RKO (cell line): Measurements from ENCODE around the gene CD109.

Experiments used
- DNase-seq: peaks from one replicate; pipeline ENCODE4 v3.0.0-alpha.2; 2016; ENCODE audit warnings: low spot score

Gene CD109

DNA sequence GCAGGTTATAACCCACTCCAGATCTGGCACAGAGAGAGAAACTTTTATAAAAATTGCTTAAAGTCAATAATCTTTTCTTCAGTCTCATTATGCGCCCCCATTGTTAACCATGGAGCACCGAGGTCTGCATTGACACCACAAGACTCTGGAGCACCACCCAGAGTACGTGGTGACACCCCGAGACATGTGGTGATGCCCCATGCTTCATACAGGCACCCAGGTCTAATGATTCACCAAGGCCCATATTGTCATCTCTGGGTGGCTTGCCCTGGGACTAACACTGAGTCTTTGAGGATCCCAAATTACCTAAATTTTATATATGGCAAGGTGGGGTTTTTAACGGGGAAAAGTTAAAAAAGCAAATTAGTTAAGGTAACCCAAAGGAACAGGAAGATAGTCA is 31.1 kb downstream of the CD109 start:
- no peak for DNase-seq

DNA sequence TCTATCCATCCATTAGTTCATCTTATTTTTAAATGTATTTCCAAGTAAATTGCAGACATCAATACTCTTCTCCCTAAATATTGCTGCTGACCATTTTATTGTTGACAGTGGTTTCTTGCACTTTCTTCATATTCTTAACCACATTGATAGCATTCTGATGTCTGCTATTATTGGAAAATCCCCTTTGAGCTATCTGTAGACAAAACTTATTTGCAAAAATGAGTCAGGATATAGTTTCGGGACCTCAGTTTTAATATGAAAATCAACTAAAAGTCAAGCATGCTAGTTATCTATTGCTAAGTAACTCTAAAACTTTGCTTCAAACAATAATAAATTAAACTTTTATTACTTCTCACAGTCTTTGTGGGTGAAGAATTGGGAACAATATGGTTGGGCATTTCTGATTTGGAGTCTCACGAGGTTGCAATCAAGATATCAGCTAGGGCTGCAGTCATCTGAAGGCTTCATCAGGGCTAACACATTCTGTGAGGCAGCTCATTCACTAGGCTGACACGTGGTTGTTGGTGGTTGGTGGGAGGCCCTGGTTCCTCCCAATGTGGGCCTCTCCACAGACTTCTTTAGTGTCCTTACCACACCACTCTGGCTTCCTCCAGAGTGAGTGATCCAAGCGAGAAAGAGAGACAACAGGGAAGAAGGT is 32.7 kb downstream of the CD109 start:
- DNase-seq, result no peak

DNA sequence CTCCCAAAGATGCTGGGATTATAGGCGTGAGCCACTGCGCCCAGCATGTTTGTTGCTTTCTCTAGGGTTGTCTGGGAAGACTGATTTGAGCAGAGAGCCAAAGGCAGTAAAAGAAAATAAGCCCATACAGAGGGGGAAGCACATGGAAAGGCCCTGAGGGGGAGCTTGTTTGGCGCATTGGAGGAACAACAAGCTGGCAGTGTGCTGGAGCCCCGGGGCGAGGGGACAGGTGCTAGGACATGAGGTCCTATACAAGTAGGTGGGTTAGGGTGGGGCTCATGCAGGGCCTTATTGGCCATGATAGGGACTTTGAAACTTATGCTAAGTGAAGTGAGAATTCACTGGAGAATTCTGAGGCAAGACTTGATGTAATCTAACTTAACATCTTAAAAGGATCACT is 35.3 kb downstream of the CD109 start:
- no peak for DNase-seq

DNA sequence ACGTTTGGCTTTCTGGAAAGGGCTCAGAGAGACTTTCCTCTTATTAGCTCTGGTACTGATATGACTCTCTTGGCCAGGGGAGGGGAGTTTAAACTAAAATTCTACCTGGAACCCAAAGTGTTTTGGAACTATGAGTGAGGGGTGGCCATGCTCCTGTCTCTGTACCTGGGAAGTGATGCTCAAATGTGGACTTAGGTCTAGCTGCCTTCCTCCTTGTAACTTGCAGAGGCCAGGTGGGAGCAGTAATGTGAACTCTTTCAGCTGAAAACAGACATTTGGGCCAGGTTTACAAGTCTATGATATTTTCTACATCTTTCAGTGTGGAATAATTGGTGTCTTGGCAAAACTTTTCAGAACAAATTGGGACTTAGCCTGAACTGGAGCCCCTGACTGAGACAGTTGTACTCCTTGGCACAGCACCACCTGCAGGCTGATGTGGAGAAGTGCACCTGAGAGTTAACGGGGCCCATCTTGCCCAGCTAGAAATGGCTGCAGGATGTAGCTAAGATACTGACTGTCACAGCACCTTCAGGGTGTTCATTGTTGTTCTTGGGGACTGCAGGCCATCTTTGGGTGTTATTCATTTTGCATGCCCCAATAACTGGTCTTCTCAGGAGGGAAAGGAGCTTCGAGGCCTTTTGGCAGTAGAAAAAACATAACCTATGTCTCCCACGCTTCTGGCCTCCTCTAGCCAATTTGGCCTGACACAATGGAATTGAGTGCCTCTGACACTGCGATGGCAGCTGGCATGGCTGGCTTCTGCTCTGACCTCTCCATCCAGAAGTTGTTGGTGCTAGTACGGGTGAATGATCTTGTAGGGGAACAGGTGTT is 37.1 kb downstream of the CD109 start:
- peak; percentile 74 for DNase-seq

DNA sequence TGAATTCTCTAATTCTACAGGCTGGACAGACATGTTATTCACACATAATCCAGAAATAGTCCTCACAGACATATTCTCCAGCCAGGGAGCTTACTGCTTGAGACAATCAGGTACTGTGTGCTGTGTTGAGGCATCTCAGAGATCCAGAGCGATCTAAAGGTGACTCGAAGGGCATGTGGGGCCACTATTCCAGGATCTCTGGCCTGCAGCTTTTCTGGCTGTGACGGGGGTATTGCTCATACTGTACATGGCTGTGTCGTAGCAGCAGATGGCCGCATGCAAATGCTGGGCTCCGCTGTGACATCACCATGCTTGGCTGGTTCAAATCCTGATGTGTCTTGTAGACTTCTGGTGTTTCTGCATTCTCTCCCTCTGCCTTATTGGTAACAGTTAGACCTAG is 37.8 kb downstream of the CD109 start:
- DNase-seq, result peak; percentile 39

DNA sequence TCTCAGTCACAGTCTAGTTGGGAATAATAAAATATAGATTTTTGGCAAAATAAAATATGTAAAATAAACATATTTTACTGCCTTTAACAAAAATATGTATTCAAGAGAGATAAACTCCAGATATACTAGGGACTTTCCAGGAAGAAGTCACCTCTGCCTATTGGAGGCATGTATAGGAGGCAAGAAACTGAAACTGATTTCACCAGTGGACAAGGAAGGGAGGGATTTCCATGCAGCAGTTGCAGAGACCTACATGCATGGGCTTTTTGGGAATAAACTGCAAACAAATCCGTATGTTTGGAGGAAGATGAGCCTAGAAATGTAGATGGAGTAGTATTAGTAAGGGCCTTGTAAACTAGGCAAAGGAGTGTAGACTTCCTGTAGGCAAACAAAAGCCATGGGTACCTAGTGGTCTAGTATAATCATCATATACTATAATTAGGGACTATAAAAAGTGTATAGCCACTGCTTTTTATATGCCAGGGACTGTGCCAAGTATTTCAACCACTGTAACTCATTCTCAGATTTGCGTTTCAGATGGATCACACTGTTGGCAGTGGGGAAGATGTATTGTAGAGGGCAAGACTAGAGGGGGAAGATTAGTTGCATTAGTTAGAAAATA is 38.9 kb downstream of the CD109 start:
- DNase-seq, result no peak

DNA sequence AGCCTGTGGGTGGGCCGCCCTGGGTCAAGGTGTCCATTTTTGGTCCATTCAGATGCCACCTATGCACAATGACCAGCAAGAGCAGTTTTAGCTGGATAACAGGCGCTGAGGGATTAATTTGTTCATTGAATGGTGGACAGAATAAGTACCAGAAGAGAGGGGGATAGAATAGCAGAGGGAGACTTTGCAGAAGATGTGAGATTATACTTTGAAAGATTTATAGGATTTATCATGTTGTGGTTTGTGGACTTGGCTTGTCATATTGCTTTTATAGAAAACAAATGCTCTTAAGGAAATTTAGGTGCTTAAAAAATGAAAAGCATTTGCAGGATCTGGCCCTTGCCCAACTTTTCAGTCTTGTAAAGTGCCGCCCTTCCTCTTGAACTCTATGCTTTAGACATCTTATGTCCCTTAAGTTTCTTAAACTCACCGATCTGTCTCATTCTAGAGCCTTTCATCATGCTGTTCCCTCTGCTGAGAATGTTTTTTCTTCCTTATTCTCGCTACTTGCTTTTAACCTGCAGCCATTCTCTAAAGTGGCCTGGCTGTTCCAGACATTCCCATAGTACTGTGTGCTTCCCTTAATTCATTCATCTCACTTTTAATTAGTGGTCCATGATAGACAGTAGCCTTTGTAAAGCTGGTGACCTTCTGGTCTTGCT is 42.5 kb downstream of the CD109 start:
- DNase-seq, result no peak

DNA sequence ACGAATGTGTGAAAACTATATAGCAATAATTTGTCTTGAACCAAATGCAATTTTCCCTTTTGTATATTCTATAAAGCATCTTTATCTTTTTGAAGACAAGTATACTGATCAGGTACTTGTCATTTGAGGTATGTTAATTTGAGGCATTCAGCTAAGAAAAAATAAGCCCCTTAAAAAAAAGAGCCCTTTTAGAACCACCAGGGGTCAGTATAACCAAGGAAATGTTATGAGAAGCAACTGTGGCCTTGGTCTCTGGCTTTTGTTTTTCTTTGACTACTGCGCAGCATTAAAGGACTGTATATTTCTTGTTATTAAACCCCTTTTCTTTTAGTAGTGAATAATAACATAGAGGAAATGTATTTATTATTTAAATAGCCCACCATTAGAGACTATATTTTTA is 43.1 kb downstream of the CD109 start:
- peak; percentile 77 for DNase-seq

DNA sequence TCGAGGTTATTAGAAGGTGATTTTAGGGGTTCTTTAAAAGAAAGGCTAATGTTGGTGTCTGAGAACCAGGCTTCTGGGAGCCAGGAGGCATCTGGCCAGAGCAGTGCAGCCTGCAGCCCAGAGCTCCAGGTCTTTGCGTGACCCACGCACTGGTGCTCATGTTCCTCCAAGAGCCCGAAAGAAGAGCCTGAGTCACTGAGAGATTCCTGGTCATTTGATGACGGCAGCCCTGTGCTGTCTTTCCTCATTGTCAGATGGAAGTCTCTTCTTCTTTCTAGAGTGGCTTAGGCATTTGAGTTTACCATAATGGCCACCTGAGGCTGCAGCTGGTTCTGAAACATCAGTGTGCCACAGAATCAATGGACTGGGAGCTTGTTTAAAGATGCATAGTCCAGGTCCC is 46.4 kb downstream of the CD109 start:
- no peak for DNase-seq

DNA sequence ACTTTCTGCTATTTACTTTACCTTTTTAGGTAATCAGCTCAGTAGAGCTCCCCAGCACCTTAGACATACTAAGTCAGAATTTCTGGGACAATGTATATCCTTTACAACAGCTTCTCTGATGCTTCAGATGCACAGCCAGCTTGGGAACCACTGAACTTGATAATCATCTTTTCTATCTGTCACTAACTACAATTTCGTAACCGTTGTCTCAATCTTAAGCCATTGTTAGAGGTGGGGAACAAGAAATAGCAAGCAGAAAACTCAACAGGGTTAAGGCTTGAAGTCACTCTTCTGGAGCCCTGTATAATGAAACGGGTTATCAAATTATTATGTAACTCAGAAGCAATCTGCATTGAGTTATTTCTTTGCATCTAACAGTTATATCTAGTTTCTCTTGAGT is 47.1 kb downstream of the CD109 start:
- no peak for DNase-seq

DNA sequence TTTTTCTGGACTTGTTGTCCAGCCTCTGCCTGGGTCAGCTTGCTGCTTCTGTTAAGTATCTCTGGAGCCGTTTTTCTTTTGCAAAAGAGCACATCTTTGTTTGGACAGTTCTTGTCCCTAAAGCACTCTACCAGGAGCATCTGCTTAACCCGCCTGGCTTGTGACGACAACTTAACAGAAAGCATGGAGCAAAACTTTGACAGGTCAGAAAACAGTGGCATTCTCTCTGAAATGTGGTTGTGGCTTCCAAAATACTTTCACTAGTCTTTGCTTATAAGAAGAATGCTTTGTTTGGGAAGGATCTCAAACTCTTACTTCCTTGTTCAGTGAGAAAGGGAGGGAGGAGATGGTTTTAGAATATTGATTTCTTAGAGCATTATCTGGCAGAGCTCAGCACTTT is 47.6 kb downstream of the CD109 start:
- no peak for DNase-seq

DNA sequence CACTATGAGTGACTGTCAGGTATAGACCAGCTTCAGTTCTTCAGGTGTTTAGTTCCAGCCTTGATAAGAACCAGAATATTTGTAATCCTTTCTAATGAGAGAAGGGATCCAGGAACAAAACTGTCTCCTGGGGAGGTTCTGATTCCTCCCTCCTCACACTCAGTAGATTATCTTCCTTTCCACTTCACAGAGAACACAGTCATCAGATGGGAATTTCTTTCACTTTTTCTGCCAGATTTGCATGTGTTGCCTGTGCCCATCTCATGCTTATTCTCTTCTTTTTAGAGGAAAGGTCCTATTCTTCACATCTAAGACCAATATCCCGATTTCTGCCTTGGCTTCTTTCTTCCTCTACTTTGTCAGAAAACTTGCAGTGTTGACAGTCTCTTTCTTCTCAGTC is 50.8 kb downstream of the CD109 start:
- no peak for DNase-seq

DNA sequence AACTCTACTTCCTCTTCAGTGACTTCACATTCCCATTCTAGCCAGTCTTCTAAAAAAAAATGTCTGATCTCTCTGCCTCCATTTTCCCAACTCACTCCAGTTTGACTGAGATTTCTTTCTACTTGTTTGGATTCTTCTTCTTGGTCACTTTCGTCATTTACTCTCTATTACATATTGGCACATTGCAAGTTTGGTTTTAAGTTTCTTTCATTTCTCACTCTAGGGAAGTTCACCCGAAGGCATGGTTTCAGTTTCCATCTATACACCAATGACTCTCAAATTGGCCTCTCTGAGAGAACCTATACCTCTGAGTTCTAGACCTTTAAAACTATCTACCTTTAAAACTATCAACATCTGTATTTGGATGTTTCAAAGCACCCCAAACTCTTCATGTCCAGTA is 51.3 kb downstream of the CD109 start:
- DNase-seq, result no peak

DNA sequence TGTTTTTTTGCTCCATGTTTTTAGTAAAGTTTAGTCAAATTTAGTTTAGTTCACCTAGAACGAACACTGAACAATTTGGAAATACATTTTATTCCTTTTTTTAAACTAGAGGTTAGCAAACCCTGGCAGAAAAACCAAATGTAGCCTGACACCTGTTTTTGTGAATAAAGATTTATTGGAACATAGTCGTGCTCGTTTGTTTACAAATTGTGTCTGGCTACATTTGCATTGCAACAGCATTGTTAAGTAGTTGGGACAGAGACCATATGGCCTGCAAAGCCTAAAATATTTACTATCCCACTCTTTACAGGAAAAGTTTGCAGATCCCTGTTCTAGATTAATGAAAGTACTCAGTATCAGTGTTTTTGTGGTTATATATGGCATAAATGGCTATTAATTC is 56.9 kb downstream of the CD109 start:
- DNase-seq, result no peak

DNA sequence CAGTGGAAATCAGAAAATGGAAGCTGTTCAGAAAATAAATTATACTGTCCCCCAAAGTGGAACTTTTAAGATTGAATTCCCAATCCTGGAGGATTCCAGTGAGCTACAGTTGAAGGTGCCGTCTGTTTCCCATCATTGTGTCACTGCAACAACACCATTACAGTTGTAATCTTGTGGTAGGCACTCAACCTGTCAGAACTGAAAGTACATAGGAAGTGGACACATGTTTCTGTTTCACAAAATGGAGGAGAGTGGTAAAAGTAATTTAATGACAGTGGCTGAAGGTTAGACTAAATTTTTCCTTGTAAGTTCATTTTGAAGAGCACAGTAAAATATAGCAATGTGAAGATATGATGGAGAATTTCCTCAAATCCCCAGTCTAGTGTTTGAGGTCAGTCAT is 70.0 kb downstream of the CD109 start:
- no peak for DNase-seq

DNA sequence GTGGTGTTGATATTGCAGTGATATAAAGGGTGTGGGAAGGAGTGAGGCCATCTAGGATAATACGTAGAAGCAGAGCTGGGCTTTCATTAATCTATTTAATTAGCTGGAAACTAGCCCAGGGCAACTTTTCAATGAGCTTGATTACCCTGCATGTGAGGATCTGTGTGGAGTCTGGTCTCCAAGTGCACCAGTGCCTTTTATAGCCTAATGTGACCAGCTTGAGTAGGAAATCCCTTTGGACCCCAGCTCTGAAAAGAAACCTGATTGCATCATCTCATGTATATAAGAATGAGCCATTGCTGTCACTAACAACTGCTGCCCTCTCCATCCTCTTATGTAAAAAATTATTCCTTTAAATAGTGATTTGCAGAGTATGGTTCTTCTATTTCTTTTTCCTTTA is 72.6 kb downstream of the CD109 start:
- DNase-seq, result no peak

DNA sequence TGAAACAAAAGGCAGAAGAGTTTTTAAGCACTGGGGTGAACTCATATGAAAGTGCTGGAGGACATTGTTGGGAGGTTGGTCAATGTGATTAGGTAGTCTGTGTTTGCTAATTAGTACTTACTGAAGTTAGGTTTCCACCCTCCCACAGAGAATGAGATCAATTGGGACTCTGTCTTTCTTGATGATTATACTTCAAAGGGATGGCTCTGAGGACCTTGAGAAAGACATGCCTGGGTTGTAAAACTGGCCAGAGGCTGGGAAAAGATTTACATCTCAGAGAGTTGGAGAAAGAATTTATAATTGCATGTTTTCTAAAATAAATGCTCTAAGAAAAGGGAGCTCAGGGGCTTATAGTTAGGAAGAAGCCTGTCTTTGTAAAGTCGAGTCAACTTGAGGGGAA is 74.0 kb downstream of the CD109 start:
- no peak for DNase-seq

DNA sequence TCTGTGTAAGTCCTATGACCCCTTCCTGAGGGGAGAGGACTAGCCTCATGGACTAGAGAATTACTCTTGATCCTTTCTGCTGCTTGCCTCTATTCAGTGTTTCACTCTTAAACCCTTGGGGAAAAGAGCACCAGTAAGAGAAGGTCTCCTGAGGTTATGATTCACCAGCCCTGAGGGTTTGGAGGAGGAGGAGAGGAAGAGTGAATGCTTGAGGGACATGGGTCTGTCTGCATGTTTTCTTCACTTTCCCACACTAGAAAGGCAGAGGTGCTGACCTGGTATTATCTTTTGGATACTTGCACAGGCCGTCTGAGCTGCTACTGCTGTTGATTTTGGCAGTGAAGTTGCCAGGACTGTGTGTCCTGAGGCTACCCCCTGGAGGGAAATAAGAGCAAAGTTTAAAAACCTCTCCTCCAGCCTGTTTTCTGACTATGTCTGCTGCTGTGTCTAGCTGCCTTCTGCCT is 78.3 kb downstream of the CD109 start:
- no peak for DNase-seq

DNA sequence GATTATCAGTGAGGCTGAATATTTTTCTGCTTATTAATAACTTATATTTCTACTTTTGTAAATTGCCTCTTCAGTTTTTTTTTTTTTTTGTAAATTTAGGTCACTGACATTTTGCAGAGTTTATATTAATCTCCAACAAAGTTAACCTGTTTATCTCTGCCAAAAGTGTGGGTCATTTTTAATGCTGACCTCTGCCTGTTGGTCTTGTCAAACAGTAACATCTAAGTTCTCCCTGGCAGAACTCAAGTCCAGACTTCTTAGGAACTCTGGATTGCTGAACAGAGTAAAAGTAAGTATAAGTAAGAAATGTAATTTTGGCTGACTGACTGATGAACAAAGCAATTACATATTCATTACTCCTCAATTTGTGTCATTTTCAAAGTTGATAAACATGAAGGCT is 83.9 kb downstream of the CD109 start:
- no peak for DNase-seq

DNA sequence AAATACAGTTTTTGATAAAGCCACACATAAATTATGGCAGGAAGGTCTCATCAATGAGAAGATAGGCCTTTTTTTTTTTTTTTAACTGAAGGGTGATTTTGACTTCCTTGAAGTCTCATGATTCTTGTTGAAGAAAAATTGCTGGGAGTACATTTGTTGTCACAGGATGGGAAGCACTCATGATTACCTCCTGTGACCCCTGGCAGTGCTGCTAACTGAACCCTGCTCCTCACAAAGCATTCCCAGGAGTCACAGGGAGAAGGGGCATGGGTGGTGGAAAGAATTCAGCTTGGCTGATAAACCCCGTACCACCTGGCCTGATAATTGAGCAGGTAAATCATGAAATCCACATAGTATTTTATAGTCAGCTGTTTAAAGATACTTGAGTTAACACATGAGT is 86.9 kb downstream of the CD109 start:
- no peak for DNase-seq

DNA sequence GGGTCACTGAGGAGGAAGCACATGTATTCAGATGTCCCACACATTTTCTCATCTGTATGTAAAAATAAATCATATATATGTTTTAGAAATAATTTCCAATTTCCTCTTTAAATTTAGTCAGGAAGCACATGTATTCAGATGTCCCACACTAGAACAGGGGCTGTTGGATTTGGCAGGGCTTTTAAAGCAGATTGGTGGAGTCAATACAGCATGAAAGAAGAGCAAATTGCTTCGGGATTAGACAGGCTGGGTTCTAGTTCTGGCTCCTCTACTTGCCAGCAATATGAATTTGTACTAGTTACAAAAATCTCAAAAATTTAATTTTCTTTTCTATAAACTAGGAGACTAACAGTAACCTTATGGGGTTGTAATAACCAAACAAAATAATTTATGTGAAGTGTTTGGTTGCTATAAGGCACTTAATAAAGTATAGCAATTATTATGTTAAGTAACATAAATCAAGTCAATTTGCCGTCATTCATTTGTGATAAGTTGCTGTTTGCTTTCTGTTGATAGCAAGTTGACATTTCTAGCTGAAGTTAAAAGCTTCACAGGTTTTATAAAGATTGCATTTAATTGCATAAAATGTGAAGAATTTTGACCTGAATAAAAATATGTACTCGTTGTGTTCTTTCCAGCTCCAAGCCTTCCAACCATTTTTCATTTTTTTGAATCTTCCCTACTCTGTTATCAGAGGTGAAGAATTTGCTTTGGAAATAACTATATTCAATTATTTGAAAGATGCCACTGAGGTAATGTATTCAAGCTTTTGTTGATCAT is 88.9 kb downstream of the CD109 start:
- no peak for DNase-seq

DNA sequence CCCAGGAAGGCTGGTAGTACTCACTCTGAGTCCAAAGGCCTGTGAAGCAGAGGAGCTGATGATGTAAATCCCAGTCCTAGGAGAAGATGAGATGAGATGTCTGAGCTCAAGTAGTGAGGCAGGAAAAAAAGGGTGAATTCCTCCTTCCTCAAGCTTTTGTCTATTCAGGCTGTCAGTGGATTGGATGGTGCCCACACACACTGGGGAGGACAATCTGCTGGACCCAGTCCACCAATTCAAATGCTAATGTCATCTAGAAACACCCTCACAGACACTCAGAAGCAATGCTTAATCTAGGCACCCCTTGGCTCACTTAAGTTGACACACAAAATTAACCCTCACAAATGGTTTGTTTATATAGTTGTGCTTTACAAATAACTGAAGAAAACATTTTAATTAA is 94.6 kb downstream of the CD109 start:
- DNase-seq, result no peak
